Peyer's patch (tissue), 4 donors: ENCODE data around the gene TOB1.

Experiments
- POLR2A ChIP-seq, 2 donors: fragments of 450-650 bp; IDR thresholded peaks; one replicate each; pipeline ENCODE4 v1.5.1; 2017; ENCODE audit warnings: antibody characterized with exemption in 2 of 2, mild to moderate bottlenecking in 2 of 2, moderate library complexity in 2 of 2
- TF ChIP-seq, protein P1 (sequence below), 6 experiments: fragments of 450-650 bp in 4 of 6; fragments of 200-600 bp in 2 of 6; sonication (generic) in 1 of 6; IDR thresholded peaks; one replicate each; pipeline ENCODE4 v1.5.1; 2017 to 2019; ENCODE audit warnings: antibody characterized with exemption in 6 of 6, mild to moderate bottlenecking in 3 of 6, moderate library complexity in 1 of 6

DNA sequence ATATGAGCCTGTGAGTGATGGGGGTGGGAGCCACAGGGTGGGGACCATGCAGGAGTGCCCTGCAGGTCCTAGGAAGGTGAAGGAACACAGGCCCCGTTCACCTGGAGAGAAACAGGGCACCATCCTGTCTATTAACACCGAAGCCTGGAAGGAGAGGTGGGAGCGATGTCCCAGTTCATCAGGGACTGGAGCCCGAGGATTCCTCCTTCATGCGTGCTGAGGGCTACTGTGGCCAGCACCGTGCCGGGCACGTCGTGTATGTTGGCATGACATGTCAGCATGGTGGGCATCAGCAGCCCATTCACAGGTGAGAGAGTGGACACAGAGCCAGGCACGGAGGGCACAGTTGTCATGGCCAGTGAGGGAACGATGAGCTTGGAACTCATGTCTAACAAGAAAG, 29.3 kb downstream of the TOB1 start:
- TF ChIP-seq, protein P1, sequence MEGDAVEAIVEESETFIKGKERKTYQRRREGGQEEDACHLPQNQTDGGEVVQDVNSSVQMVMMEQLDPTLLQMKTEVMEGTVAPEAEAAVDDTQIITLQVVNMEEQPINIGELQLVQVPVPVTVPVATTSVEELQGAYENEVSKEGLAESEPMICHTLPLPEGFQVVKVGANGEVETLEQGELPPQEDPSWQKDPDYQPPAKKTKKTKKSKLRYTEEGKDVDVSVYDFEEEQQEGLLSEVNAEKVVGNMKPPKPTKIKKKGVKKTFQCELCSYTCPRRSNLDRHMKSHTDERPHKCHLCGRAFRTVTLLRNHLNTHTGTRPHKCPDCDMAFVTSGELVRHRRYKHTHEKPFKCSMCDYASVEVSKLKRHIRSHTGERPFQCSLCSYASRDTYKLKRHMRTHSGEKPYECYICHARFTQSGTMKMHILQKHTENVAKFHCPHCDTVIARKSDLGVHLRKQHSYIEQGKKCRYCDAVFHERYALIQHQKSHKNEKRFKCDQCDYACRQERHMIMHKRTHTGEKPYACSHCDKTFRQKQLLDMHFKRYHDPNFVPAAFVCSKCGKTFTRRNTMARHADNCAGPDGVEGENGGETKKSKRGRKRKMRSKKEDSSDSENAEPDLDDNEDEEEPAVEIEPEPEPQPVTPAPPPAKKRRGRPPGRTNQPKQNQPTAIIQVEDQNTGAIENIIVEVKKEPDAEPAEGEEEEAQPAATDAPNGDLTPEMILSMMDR (IDR thresholded peaks at IDR 0.05), result no peak
- no peak for TF ChIP-seq POLR2A (IDR thresholded peaks at IDR 0.05)
